GM18873 (cell line): ENCODE results near the gene FBXO48.

Experiments
- ATAC-seq: cut with Tn5 transposase; IDR thresholded peaks from one replicate; pipeline ENCODE4 v1.9.1; 2021; ENCODE audit warnings: mild to moderate bottlenecking, moderate library complexity, moderate number of reproducible peaks; ENCODE audit not compliant: unreplicated experiment, low FRiP score

Gene FBXO48

GRCh38 chr2:68414876-68415275 lies 52.2 kb downstream of the FBXO48 start:
- ATAC-seq = no peak

GRCh38 chr2:68414452-68414851 lies 52.6 kb downstream of the FBXO48 start:
- ATAC-seq = no peak

- ATAC-seq = no peak
Observed at GRCh38 chr2:68413466-68413865, 53.6 kb downstream of the FBXO48 start.

GRCh38 chr2:68412127-68412819 lies 54.8 kb downstream of the FBXO48 start:
- ATAC-seq = peak; percentile 30

GRCh38 chr2:68411397-68412126 lies 55.5 kb downstream of the FBXO48 start:
- peak; percentile 91 for ATAC-seq
